Fibroblast of the conjunctiva (primary cell): Measurements from ENCODE around the gene C3orf70.

Experiments
- DNase-seq: peaks from one replicate; pipeline ENCODE4 v3.0.0-alpha.2; 2010; ENCODE audit warnings: low read depth

The C3orf70 gene, protein sequence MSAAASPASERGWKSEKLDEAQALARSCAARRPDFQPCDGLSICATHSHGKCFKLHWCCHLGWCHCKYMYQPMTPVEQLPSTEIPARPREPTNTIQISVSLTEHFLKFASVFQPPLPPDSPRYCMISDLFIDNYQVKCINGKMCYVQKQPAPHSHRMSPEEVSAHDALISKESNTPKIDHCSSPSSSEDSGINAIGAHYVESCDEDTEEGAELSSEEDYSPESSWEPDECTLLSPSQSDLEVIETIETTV

GRCh38 chr3:185152410-185153170 lies at the start of gene C3orf70:
TSS of gene C3orf70 (minus strand) at chr3:185153060. CDS start at chr3:185152823, 237 bp downstream.
- DNase-seq, result no peak

GRCh38 chr3:185200639-185201038 lies 47.8 kb upstream of the C3orf70 start:
- no peak for DNase-seq

DNA sequence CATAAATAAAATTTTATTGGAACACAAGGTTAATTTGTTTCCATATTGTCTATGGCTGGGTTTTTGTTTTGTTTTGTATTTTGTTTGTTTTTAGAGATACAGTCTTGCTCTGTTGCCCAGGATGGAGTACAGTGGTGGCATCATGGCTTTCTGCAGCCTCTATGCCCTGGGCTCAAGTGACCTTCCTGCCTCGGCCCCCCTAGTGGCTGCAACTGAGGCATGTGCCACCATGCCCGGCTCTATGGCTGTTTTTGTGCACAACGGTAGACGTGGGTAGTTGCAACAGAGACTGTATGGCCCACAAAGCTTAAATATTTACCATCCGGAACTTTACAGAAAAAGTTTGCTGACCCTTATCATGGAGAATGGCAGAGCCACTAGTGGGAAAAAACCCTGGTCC lies 46.8 kb upstream of the C3orf70 start:
- DNase-seq, result no peak

DNA sequence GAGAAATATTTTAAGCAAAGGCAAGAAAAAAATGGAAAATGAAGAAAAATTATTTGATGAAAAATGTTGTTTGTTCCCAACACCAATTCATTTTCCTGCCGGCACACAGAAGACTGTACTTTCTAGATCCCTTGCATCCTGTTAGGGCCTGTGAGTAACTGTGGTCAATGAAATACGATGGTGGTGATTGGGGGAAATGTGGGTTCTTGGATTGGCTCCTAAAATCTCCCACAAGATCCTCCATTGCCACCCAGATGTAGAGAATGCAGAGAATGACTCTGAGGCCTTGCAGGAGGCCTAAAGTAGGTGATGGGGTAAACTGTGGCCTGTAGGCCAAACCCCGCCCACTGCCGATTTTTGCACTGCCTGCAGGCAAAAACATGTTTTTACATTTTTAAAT lies 46.3 kb upstream of the C3orf70 start:
- DNase-seq, result no peak

GRCh38 chr3:185197068-185197467 lies 44.2 kb upstream of the C3orf70 start:
- no peak for DNase-seq

DNA sequence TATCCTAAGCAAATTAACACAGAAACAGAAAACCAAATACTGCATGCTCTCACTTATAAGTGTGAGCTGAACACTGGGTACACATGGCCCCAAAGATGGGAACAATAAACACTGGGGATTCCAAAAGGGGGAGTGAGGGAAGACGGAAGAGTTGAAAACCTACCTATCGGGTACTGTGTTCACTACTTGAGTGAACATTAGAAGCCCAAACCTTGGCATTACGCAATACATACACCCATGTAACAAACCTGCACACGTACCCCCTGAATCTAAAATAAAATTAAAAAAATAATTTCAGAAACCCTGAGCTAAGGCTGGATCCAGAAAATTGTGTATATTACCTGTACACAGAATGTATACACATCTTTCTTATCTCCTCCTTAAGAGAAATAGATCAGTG lies 42.8 kb upstream of the C3orf70 start:
- no peak for DNase-seq

DNA sequence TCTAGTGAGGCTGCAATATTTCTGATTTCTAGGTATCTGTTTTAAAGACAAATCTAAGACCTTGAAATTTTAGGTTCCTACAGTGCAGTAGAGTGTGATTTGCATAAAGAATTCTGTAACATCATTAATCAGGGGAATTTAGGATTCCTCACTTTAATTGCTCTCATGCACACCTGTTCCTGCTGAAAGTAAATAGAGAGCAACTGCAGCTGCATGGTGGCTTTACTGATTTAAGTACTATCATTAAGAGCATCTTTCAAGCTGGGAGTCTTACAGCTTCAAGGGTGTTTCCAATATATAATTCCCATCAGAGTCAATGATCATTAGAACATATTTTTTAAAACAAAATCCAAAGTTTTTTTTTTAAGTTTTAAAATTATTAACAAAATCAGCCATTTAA lies 36.0 kb upstream of the C3orf70 start:
- no peak for DNase-seq

DNA sequence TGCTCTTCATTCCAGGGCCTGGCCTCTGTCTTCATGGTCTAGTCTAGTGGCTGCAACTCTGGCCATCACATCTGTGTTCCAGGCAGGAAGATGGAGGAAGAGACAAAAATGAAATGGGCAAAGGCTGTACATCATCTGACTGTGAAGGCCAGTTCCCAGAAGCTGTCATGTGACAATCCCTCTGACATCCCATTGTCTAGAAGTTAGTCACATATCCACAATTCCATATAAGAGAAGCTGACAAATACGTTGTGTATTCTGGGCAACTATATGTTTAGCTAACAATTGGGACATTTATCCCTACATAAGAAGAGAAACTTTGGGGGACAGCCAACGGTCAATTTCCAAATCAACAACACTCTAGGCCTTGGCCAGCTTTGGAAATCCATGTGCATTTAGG lies 34.5 kb upstream of the C3orf70 start:
- DNase-seq, result no peak

- no peak for DNase-seq
Measured at GRCh38 chr3:185176750-185177359, 24.0 kb upstream of the C3orf70 start.

- no peak for DNase-seq
Measured at GRCh38 chr3:185175370-185175987, 22.6 kb upstream of the C3orf70 start.

DNA sequence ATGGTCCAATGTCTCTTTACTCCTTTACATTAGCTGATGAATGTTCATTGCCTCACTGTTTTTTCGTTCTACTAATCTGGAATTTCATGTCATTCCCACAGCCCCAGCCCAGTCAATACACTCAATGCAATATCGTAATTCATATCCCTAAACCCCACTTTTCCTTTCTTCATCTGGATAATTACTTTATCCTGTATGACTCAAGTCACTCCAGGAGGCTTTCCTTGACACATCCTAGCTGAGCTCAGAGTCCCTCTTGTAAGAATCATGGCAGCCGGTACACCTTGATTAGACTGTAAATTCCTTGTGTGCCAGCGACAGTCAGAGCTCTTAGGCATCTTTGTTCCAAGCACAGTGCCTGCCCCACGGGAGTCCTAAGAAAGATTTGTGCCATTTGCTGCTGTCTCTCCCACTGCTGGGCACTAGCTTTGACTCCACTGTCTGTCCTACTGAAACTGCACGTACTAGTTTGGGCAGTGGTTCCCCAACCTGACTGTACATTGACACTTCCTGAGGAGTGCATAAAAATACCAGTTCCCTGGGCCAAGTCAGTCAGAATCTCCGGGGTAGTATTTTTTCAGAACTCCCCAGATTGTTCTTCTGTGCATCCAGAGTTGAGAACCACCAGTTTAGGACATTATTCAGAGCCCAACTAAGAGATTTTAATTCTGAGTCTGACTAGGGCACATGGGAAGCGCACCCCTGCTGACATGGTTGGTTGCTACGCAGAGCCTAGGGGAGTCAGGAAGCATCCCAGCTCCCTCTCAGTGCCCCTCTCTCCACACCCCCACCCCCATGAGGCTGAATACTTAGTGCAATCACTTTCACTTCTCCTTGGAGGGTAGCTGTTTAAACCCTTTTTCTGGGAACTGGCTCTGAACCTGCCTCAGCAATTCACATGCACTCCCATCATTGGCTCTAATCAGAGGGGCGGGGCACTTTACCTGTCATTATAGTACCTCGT lies 19.5 kb upstream of the C3orf70 start:
- no peak for DNase-seq

GRCh38 chr3:185164428-185165217 lies 11.8 kb upstream of the C3orf70 start:
- no peak for DNase-seq

DNA sequence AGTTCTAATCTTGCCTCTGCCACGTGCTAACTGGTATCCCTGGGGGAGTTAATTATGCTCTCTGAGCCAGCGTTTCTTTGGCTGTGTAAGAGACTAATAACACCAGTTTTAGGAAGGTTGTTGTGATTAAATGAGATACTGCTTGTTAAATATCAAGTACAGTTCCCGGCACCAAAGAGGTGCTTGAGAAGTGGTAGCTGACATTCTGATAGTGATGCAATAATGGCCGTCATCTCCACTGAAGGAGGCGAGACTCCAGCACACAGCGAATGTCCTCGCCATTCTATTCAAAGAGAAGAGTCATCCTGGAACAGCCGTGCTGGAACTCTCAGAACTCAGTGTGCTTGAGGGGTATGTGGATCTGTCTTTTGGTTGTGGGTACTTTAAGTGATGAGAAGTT lies 9.8 kb upstream of the C3orf70 start:
- DNase-seq, result no peak

DNA sequence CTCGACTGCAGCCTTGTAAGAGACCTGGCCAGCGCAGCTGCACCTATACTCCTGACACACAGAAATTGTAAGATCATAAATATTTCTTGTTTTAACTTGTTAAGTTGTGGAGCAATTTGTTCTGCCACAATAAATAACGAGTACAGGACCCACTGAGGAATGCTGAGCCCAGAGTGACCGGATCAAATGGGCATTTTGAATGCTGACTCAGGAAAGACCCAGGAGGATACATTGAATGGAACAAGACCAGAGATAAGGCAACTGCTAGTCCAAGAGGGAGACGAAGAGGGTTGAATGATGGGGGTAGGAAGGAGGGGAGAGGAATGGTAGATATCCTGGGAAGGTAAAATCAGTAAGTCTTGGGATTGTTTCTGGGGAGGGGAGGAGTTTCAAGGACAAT lies 8.9 kb upstream of the C3orf70 start:
- DNase-seq, result no peak

- no peak for DNase-seq
Measured at GRCh38 chr3:185157347-185157746, 4.5 kb upstream of the C3orf70 start.

DNA sequence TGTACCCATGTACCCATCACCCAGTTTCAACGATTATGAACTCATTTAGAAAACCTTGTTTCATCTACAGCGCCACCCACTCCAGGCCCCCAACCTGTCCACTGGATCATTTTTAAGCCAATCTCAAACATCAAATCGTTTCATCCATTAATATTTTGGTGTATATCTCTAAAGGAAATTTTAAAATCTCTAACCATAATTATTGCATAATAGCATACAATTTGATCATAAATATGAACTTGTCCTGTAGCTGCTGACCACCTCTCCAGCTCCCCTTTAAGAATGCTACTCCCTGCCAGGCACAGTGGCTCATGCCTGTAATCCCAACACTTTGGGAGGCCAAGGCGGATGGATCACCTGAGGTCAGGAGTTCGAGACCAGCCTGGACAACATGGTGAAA lies 2.8 kb upstream of the C3orf70 start:
- DNase-seq, result no peak

DNA sequence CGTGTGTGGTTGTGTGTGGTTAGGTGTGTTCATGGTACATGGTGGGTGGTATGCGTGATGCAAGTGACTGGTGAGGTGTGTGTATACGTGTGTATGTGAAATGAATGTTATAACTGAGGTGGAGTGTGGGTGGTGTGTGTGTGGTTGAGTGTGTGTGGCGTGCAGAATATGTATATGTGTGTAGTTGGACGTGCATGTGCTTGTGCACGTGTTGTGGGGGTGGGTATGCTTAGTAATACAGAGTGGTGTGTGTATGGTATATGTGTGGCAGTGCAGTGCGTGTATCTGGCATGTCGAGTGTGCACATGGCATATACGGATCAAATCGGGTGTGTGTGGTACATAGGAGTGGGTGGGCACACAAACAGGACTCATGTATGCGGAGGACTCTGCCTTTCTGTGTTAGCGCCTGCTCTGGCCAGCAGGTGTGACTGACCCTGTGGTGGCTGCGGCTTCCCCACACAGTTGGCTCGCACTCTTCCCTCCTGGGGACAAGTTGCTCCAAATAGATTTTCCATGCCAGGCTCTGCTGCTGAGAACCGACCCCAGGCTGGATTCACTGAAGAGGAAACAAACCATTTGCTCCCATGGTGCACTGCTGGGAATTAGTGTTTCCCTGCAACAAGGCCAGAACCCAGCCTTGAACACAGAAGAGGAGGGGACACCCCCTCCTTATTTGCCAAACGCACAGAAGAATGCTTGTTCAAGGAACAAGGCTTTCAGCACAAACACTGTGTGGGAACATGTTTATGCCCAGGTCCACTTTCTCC lies 1.2 kb upstream of the C3orf70 start:
- no peak for DNase-seq

GRCh38 chr3:185153171-185153771 lies 411 bp upstream of the C3orf70 start:
- no peak for DNase-seq

DNA sequence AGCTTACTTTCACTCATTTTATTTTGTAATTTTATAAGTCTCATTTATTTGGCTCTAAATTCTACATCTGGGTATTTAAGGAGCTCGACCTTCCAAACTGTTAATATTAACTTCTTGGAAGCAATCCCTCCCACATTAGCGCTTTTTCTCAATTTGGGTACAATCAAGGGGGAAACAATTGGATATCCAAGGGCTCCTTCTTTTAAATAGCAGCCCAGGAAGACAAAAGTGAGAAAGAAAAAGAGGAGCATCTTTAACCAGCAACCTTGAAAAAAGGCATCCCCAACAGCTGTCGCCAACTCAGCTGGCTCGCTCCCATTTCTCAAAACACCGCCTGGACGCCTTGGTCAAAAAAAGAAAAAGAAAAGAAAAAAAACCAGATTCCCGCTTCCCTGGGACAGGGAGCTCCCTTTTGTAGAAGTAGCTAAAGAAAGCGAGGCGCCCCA lies 873 bp downstream of the C3orf70 start:
- DNase-seq, result no peak
